AG04449 (cell line): ENCODE results near the gene FRS3.

Source experiments
- CTCF ChIA-PET: fragments of 350-600 bp; formaldehyde crosslinking; extraction: SDS; loops from one replicate; lab custom pipeline; 2021; ENCODE audit warnings: antibody characterized with exemption; lab: Yijun Ruan, JAX
- POLR2A ChIA-PET: fragments of 400-600, 350-600 bp; formaldehyde crosslinking; extraction: SDS; loops from one replicate; lab custom pipeline; 2020; ENCODE audit warnings: antibody characterized with exemption, inconsistent platforms; lab: Yijun Ruan, JAX
- DNase-seq: peaks from one replicate; pipeline ENCODE4 v3.0.0-alpha.2; 2010; ENCODE audit warnings: low read depth, low spot score
- H3K4me3 ChIP-seq: 2 replicates; pipeline ENCODE4 v1.5.1; 2011; ENCODE audit warnings: low read depth, mild to moderate bottlenecking, control low read depth, low read length
- CTCF ChIP-seq: IDR thresholded peaks from one replicate; pipeline ENCODE4 v1.5.1; 2011; ENCODE audit warnings: mild to moderate bottlenecking, moderate library complexity, low read length, control low read depth, inconsistent platforms; ENCODE audit not compliant: insufficient read depth; ENCODE audit errors: missing control alignments

FRS3 gene

GRCh38 chr6:41722969-41723529, 56.7 kb downstream of the FRS3 start:
- ChIA-PET POLR2A (interaction anchor here (1.0 to 1.9 kb wide), 2 partner anchors 10 to 11 kb away, joined by 3 to 9 read pairs; no protein-coding TSS in a partner anchor), CTCF (interaction anchor here (1.0 to 5.4 kb wide), 8 partner anchors 10 to 355 kb away, joined by 3 to 35 read pairs (median 4); partner anchors contain the start of gene TFEB)
- peak overlapping the region; percentile 44 for H3K4me3 ChIP-seq
- no peak for TF ChIP-seq CTCF
- DNase-seq: no peak

GRCh38 chr6:41721414-41721813, 58.3 kb downstream of the FRS3 start:
- CTCF ChIA-PET: interaction anchor here (1.0 to 5.4 kb wide), 6 partner anchors 9 to 118 kb away, joined by 3 to 35 read pairs (median 4); partner anchors contain the start of gene TFEB
- no peak overlapping the region for H3K4me3 ChIP-seq
- DNase-seq: no peak
- POLR2A ChIA-PET: no interaction called here
- no peak for TF ChIP-seq CTCF

GRCh38 chr6:41720783-41721182, 58.9 kb downstream of the FRS3 start:
- ChIA-PET POLR2A (no interaction called here), CTCF (interaction anchor here (1.0 to 5.4 kb wide), 6 partner anchors 9 to 26 kb away, joined by 3 to 30 read pairs (median 4); partner anchors contain the start of gene TFEB)
- DNase-seq: no peak
- no peak overlapping the region for H3K4me3 ChIP-seq
- TF ChIP-seq CTCF: no peak

- ChIA-PET CTCF (interaction anchor here (1.0 to 5.4 kb wide), 8 partner anchors 11 to 36 kb away, joined by 3 to 30 read pairs (median 4); partner anchors contain the start of gene TFEB), POLR2A (interaction anchor here (1.5 kb wide), 1 partner anchor 14 kb away, joined by 8 read pairs; no protein-coding TSS in a partner anchor)
- TF ChIP-seq CTCF: no peak
- no peak for DNase-seq
- no peak overlapping the region for H3K4me3 ChIP-seq
Measured at GRCh38 chr6:41720262-41720620, 59.5 kb downstream of the FRS3 start.
